Measurements from ENCODE around the gene SOCS2.

SOCS2 gene

DNA sequence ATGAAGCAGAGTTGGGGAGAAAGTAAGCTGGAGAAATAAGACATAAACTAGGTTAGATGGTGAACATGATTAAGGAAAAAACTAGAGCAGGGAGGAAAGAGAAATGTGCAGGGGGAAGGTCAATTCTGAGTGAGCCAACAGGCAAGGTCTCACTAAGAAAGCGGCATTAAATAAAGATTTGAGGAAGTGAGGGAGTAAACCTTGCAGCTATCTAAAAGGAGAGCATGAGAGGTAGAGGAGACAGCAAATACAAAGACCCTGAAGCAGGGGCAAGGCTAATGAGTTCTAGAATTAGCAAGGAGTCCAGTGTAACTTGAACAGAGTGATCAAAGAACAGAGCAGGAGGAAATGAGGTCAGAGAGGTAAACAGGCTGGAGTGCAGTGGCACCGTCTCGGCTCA lies 4.4 kb upstream of the SOCS2 start:
- DNase-seq: no peak

GRCh38 chr12:93569301-93569655 lies 3.2 kb upstream of the SOCS2 start:
- no peak for DNase-seq

GRCh38 chr12:93569656-93570551 lies 2.6 kb upstream of the SOCS2 start:
- DNase-seq: peak in 4 of 5 experiments; percentile 62 to 82 (median 69)

DNA sequence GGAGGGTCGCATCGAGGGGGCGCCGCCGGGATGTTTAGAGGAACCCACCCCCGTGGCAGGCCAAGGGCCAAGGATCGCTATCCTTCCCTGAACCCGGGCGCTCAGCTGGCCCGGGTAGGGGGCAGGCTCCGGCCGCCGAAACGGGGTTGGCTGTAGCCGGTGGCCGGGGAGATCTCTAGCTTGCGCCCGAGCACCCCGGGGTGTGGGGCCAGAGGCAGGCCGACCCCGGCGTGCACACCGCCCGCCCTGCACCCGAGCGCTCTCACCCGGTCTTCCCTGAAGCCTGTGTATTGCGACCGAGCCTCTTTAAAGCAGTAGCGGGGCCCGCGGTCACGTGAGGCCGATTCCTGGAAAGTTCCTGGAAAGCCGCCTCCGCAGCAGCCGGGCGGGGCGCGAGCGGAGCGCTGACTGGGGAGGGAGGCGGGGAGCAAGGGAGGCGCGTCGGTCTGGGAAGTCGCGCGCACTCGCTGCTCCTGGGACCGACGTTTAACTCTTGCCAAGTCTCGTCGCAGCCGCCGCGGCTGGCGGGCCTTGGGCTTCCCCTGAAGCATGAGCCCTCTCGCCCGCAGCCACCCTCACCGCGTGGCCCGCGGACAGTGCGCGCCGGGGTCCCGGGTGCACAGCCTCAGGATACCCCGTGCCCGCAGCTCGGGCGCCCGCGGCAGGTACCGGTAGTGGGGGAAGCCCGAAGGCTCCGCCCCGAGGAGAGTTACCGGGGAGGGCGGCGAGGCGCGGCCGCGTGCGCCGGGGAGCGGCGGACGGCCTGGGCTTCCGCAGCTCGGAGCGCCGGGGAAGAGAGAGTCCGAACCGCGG lies 1.7 kb upstream of the SOCS2 start:
- peak; percentile 52 to 93 (median 81) for DNase-seq

- peak in 4 of 5 experiments; percentile 41 to 59 (median 47) for DNase-seq
Observed at GRCh38 chr12:93571365-93571924, 1.0 kb upstream of the SOCS2 start.

- DNase-seq: peak in 1 of 5 experiments; percentile 27
Observed at GRCh38 chr12:93572712-93573551, 457 bp downstream of the SOCS2 start.

DNA sequence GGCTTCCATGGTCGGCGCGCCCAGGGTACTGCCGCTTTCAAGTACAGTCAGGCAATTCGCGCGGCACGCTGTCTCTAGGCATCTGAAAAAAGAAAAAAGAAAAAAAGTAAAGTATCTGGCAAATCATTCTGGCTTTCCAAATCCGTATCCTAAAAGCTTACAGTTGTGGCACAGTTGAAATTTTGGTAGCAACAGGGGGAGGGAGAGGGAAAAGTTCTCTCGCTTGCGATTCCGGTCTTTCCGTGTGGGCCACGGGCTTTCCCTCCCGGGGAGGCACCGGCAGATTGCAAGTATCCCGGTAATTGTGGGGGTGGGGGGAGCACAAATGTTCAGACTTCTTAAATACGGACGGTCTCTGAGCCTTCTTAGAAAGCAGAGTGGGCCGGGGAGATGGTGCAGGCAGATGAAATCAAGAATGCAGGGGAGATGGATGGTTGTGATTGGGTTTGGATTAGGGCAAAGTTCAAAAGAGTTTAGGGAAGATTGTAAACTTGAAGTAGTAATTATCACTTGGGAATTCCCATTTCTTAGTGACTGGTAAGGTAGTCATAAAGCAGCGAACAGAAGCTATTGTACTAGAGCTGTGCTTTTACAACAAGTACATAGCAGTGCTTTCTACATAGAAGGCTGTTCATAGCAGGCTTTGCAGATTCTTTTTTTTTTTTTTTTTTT lies 1.2 kb downstream of the SOCS2 start:
- no peak for DNase-seq

DNA sequence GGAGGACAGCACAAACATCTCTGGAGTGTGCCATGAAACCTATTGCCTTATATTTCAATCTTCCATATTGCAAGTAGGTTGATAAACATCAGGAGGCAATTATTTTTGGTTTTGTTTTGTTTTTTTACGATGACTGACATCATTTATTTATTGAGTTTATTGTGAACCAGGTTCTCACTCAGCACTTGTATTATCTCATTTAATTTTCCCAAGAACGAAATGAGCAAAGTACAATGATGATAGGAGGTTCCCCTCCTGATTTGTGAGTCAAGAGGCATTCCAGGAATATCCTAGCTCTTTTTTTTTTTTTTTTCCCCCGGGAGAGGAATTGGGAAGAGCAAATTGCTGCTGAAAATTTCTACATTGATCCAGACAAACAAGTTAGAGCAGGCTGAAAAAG lies 4.7 kb downstream of the SOCS2 start:
- DNase-seq: no peak

DNA sequence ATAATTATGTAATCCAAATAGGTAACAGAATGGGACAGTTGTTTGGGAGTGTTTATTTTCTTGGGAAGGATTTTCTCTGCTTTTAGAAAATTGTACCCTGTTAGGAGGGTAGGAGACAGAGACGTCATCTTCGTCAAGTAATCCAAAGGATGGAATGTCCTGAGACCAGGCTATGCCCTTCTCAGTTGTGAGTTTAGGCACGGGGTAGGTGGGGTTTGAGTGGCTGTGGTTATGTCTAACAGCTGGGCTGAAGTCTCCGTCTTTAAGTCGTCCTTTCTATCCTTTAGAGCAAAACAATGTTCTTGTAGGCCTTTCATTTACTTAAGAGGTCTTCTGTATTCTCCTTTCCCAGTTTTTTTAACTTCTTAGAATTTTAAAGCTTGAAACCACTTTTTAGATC lies 5.7 kb downstream of the SOCS2 start:
- DNase-seq: no peak

DNA sequence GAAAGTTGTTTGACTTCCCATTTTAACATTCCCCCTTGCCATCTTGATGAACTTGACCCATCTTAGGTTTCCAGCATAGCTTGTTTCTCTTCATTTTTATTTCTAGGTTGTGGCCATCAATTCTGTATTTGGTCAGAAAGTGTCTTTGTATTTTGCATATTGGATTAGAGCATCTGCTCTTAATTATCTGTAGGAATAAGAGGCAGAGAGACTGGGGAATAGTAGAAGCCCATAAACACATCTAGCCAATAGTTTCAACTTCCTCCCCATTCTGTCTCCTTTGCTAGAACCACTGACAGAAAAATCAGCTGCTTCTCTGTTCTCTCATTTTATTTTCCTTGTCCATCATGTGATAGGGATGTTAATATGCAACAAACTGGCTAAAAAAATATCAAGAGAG lies 8.2 kb downstream of the SOCS2 start:
- no peak for DNase-seq

- no peak for DNase-seq
Observed at GRCh38 chr12:93581370-93581769, 8.9 kb downstream of the SOCS2 start.

GRCh38 chr12:93582351-93582750 lies 9.9 kb downstream of the SOCS2 start:
- DNase-seq: no peak

- no peak for DNase-seq
Observed at GRCh38 chr12:93583627-93584392, 11.3 kb downstream of the SOCS2 start.

GRCh38 chr12:93585247-93585646 lies 12.8 kb downstream of the SOCS2 start:
- no peak for DNase-seq

DNA sequence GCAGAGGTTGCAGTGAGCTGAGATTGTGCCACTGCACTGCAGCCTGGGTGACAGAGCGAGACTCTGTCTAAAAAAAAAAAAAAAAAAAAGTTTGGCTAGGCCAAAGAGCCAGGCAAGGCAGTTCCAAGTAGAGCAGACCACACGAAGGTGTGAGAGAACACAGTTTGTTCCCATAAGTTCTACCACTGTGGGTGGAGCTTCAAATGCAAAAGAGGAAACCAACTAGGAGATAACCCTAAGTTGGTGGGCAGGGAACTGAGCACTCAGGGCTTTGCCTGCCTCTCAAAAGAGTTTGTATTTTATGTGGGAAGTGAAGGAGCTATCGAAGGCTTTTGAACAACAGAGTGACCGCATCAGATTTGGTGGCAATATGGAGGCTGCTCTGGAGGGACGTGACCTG lies 15.1 kb downstream of the SOCS2 start:
- DNase-seq: no peak

DNA sequence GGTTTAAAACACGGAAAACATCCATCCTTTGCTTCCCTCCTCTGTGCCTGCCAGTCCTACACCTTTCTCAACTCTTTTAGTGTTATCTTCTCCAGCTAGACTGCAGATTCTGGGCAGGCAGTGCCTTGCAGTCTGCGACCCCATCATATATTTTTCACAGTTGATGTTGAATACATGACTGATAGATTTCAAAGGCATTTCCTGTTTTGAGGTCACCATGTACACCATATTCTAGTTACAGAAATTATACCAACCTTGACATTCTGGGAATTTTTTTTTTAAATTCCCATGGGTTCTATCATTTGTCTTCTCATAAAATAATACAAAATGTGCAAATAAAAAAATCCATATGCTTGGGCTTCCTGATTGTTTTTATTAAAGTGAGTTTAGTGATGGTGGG lies 16.6 kb downstream of the SOCS2 start:
- DNase-seq: no peak

DNA sequence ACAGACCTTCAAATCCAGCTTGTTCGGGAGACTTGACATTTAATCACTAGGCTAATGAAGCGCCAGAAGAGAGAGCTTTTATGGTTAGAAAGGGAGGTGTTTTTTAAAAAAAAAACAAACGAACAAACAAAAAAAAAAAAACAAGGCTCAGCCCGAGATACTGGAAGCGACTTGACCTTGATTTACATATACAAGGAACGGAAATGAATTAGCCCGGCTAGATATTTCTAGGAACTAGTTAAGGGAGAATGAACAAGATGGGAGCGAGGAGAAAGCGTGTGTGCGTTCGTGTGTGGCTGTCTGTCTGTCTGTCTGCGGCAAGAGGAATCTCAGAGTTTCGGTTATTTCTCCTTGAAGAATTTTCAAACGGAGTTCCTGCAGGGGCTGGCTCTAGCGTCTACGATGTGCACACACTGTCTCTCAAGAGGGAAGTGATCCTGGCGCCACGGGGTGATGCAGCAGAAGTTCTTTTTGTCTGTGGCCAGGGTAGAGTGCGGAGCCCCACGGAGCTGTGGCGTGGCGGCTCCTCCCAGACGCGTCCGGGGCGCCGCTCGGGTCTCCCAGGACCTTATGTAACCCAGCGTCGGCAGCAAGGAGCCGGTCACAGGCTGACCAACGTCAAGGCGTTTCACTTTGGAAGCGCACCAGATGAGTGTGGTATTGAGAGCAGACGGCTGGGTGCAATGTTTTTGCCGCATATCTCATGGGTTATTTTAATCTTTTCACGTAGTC lies 18.8 kb downstream of the SOCS2 start:
- peak in 2 of 5 experiments; percentile 32 to 43 for DNase-seq

DNA sequence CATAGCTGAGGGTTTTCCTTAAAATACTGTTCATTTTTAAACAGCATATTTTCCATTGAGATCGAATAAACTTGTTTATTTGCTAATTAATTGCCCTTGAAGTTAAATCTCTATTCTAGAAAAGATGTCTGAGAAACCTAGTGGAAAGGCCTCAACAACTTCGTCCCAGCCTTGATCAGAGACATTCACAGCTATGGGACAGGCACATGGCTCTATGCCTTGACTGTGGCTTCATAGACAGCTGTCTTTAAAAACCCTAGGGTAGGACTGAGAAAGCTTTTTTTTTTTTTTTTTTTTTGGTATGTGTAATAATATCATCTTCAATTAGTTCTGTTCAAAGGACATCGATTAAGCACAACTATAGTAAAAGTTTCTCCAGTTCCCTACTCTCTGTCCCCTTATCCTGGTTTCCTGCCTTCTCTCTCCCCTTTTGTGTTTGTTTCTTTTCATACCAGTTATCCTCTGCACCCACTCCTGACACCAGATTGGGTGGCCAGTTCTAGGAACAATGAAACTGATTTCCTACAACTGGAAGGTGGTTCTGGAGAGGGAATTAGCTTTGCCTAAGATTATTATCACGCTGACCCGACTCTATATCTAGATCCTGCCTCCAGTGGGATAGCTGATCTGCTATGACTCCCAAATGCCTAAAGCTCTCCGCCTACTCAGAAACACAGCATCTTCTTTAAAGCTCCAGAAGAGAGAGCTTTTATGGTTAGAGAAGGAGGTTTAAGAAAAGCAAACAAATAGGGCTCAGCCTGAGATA lies 20.3 kb downstream of the SOCS2 start:
- no peak for DNase-seq

DNA sequence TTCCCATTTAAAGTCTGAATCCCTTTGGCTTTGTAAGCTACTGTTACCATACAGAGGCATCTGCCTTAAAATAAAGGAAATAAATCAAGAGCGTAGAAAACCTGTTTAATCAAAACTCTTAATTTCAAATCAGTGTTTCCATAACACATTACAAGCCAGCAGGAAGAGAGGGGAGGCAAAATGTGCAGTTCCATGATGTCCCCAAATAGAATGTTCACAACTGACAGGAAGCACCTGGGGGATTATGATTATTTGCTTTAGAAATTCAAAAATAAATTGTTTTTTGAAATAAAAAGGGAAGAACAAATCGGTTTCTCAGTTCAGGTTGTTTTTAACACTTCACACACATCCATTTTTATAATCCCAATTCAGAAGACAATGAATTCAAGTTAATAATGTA lies 21.4 kb downstream of the SOCS2 start:
- no peak for DNase-seq
